ENCODE data around the gene CD2BP2. TPM values are rescaled to one million over a fixed set of nuclear protein-coding genes. Genes with fewer than 3 reads are reported as not detected.
"Not testable (repeated sequence)": the region's sequence is repeated elsewhere in the genome, so short reads cannot be mapped to it uniquely, and the experiment has no call there.

Gene CD2BP2
- total RNA-seq, result 44.4 and 50.4 TPM in 2 replicates

- DNase-seq, result peak; percentile 100
These were observed at the start of gene CD2BP2 for GRCh38 chr16:30355144-30355953. Gene CD2BP2 (minus strand): TSS chr16:30355308. CDS start chr16:30354681, 627 bp downstream.

GRCh38 chr16:30401768-30402425, 46.8 kb upstream of the CD2BP2 start:
- DNase-seq, result no peak

DNA sequence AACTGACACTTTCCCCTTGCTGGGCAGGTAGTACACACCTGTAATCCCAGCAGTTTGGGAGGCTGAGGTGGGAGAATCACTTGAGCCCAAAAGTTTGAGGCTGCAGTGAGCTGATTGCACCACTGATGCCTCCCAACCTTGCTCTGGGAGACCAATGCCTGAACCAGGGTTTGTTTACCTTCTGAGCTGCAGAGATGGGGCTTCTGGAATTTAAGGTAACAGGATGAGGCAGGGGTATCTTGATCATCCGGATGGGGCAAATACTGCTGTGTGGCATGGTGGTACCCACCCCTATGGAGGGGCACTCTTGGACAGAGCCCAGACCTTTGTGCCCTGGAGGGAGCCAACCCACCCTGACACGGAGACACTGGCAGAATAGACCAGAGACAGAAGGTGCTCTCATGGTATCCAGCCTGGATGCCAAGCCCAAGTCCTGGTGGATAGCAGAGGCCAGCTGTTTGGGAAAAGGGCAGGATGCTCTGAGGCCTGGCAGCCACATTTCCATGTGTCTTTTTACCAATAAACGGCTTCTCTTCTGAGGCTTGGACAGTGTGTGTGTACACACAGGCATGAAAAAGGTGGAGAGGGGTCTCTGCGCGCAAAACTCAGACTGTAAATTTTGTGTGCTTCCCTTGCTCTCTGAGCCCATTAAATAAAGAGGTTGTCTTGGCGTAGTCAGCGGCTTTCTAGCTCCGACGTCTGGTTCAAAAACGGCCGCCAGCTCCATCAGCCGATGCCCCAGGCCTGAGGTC, 44.5 kb upstream of the CD2BP2 start:
- DNase-seq, result no peak

DNA sequence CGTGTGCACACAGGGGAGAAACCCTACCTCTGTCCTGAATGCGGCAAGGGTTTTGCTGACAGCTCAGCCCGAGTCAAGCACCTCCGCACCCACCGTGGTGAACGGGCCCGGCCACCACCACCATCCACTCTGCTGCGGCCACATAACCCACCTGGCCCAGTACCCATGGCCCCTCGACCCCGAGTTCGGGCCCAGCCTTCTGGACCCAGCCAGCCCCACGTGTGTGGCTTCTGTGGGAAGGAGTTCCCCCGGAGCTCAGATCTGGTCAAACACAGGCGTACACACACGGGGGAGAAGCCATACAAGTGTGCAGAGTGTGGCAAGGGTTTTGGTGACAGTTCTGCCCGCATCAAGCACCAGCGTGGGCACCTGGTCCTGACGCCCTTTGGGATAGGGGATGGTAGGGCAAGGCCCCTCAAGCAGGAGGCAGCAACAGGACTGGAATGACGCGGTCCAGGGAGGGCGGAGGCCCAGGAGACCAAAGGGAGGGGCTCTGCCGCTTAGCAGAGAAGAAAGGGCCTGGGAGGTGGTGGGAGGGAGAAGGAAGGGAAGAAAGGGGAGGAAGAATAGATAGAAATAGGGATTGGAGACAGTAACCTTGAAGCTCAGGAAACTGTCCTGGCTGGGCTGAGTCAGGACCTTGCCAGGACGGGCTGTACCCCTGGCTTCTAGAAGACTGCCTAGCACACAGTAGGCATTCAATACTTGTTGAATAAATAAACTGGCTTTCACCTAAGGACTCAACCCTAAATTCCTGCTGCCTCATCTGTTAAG, 43.7 kb upstream of the CD2BP2 start:
- DNase-seq, result no peak

DNA sequence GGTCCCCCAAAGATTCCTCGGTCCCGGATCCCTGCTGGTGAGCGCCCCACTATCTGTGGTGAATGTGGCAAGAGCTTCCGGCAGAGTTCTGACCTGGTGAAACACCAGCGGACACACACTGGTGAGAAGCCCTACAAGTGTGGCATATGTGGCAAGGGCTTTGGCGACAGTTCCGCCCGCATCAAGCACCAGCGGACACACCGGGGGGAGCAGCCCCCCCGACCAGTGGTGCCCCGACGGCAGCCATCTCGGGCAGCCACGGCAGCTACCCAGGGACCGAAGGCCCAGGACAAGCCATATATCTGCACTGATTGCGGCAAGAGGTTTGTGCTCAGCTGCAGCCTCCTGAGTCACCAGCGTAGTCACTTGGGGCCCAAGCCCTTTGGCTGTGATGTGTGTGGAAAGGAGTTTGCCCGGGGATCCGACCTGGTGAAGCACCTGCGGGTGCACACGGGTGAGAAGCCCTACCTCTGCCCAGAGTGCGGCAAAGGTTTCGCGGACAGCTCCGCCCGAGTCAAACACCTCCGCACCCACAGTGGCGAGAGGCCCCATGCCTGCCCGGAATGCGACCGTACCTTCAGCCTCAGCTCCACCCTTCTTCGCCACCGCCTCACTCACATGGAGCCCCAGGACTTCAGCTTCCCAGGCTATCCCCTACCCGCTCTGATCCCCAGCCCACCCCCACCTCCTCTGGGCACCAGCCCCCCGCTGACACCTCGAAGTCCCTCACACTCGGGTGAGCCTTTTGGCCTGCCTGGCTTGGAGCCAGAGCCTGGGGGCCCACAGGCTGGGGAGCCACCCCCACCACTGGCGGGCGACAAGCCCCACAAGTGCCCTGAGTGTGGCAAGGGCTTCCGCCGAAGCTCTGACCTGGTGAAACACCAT, 42.9 kb upstream of the CD2BP2 start:
- no peak for DNase-seq

DNA sequence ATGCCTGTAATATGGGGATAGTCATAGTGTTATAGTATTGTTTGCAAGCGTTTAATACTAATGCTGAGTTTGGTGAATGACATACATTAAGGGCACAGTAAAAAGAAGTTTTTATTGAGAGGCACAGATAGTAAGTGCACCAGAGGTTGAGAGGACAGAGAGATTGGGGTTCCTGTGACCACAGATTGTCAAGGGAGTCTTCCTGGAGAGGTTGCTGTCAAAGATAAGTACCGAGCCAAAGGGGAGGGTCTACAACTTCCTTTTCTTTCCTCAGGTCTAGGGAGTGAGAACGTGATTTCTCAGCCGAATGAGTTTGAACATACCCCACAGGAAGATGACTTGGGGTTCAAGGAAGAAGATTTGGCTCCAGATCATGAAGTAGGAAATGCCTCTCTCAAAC, 41.9 kb upstream of the CD2BP2 start:
- DNase-seq, result no peak

GRCh38 chr16:30396627-30397026, 41.5 kb upstream of the CD2BP2 start:
- DNase-seq, result not testable (repeated sequence)

DNA sequence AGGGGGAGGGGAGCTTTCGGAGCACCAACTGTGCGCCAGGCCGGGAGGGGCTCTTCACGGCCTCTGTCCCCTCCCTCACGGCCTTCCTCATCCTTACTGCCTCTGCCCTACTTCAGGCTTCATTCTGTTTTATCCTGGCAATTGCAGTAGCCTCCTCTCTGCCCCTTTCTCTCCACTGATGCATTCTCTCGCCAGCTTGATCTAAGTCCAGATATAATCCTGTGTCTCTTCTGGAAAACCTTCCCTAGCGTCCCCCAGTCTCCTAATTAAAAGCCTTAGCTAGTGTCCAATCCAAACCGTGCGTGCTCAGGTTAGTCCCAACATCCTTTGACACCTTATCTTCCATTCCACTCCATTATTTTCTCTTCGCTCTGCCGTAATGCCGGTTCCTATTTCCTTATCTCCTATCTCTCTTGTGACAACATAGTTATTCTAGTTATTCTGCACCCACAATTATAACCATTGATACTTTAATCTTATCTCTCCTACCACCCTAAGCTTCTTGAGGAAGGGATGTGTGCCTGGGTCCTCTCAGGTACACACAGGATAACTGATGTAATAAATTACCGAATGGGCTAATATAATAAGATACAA, 41.0 kb upstream of the CD2BP2 start:
- no peak for DNase-seq

DNA sequence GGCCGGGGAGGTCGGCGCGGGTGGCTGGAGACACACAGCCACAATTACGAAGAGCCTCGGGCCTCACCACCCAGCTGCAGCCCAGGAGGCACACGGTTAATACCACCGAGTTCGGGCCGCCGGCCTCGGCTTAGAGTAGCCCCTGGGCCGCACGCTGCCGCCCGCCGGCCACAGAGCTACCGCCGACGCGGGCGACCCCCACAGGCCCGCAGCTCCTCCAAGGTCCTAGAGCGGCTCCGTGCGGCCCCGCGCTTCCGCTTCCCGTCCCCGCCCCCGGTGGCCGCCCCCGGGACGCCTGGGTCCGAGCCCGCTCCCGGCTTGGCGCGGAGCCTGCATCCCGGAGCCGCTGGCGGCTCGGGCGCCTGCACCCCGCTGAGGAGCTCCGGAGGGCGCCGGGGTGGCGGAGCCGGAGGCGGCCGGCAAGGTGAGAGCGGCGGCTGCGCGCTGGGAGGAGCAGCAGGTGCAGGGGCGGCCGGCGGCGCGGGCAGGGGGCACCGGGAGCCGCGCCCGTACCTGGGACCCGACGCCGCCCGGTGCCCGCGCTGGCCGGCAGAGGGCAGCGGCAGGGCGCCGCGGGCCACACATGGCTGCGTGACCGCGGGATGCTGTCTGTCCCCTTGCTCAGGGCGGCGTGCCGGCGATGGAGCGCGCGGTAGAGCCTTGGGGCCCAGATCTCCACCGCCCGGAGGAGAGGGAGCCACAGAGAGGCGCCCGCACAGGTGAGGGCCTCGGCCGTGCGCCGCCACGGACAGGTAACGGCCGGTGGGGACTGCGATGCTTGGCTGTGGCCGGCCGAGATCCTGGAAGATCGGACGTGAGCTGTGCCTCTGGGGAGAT, 40.3 kb upstream of the CD2BP2 start, which contains the start of gene ZNF48:
Gene ZNF48, plus strand, starts transcription at position 266 of the 837 bp plus-strand sequence. Its CDS starts 375 bp downstream, at position 641.
- peak; percentile 95 for DNase-seq

DNA sequence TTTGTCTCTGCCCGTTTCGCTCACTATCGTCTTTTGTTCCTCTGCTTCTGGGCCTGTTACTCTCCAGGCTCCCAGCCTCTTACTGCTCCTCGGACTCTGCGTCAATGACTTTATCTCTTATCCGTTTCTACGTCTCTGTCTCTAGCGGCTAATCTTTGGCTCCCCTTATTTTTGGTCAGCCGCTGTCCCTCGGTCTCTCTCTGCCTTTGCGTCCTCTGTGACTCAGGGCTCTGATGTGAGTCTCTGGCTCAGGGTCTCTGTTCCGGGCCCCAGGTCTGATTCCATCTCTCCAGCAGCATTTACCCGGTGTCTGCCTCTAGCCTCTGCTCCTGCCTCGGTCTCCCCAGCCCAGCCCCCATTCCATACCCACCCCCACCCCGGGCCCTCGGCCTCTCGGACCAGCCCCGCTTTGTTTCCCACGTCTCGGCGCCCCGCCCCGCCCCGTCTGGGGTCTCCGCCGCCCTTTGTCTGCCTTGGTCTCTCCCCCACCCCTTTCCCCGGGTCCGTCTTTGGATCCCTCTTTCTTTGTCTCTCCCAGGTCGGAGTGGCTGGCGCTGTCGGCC, 39.6 kb upstream of the CD2BP2 start:
- peak; percentile 48 for DNase-seq

DNA sequence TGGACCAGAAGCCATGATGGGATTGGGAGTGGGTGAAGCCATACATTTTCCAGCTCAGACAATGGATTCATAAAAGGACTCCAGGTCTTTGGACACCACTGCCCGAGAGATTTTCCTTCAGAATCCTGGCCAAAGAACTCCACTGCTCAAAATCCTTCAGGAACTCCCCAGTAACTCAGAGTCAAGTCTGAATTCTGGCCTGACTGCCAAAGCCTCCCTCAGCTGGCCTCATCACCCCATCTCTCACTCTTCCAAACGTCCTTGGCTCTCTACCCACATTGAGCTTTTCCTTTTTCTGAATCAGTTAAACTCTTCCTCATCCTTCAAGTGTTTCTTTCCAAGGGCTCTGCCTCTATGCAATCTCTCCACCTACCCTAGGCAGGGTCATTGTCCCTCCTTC, 28.4 kb upstream of the CD2BP2 start:
- no peak for DNase-seq

DNA sequence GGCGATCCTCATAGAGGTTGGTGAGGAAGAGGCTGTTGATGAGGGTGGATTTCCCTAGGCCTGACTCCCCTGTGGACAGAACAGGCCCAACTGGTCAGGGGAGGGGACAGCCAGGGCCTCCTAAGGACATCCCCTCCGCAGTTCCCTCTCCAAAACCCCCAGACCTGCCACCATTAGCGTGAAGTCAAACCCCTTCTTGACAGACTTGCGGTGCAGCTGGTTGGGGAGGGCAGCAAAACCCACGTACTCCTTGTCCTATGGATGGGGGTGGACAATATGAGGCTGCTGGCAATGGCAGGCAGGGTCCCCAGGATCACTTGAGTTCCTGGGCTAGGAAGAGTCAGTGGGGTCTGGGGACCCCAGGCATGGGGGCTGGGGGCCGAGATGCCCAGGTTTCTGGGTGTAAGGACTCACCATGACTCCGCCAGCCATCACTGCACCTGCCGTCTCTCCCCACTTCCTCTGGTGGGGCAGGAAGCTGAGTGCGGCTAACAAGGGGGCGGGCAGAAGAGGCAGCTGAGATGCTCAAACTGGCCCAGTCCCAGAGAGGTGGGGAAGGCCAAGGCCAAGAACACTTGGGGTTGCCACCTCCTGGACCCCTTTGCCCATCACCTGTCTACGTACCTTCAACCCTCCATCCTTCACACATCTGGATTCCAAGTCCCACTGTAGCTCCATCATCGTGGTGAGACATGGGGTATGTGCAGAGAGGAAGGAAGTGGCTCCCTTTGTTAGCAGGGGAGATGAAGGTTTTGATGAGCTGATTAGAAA, 27.2 kb upstream of the CD2BP2 start, which contains the start of gene SEPTIN1:
Gene SEPTIN1, minus strand, starts transcription at position 451 of the 771 bp plus-strand sequence. Its CDS starts 19 bp downstream, at position 432.
- DNase-seq, result no peak

DNA sequence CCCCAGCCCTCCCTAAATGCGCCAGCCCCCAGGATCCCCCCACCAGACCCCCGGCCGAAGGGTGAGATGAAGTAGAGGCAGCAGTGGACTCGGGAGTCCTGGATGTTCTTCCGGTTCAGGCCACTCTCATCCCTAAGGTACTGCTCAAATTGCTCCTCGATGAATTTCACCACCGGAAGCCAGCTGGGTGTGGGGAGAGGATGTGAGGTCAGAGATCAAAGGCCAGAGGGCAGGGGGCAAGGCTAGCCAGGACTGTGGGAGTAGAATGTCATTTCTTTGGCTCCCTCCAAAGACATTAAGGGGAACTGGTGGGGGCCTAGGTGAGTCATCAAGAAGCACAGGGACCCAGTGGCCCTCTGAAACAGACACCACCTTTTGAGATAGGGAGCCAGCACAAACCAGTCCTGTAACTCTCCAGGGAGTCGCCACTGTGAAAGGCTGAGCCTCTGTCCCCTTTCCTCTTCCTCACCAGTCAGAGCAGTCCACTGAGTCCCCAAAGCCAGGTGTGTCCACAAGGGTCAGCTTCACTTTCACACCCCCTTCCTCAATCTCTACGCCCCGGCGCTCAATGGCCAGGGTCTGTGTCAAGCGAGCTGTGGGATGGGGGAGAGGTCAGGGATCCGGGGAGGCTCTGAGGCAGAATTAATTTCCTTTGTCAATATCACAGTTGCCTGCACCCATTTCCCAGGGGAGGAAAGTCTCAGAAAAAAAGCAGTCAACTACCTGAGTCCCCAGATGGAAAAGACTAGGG, 26.4 kb upstream of the CD2BP2 start:
- no peak for DNase-seq

GRCh38 chr16:30380803-30381208, 25.7 kb upstream of the CD2BP2 start:
- no peak for DNase-seq

GRCh38 chr16:30380072-30380802, 25.1 kb upstream of the CD2BP2 start:
- no peak for DNase-seq

DNA sequence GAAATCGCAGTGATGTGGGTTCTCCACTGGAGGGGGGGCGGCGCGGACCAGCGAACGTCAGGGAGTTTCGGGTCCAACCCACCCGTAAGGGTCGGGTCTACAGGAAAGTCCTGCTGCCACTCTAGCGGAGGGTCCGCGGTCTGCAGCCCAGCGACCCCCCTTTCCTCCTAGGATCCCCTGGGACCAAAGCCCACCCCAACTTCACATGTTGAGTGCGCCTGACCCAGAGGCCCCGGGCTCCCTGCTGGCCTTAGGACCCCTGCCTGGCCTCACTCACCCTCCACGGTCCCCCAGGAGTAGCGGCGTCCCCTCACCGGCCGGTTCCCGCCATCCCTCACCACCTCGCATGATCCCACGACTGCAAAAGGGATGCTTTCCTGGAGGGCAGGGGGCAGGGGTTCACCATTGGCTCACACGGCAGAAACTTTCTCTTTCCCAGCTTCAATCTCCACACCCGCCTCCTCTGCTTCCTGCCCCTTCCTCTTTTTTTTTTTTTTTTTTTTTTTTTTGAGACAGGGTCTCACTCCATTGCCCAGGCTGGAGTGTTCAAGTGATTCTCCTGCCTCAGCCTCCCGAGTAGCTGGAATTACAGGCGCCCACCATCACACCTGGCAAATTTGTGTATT, 24.2 kb upstream of the CD2BP2 start:
- no peak for DNase-seq

All from dermis blood vessel endothelial cell (primary cell).